DMS53 treated with DMSO at 0.1 percent for 48 hours (cell line): ENCODE results near the gene USP32.
A peak's percentile ranks its signal among the peaks of the same experiment; 100 is the strongest.
"Not testable (repeated sequence)": the region's sequence is repeated elsewhere in the genome, so short reads cannot be mapped to it uniquely, and the experiment has no call there.

Experiments
- DNase-seq: peaks from one replicate; lab custom pipeline; 2025; ENCODE audit not compliant: unreplicated experiment; lab: John Stamatoyannopoulos, UW

Gene USP32

GRCh38 chr17:60178180-60178579, 213.8 kb downstream of the USP32 start:
- DNase-seq, result not testable (repeated sequence)

GRCh38 chr17:60176763-60177162, 215.2 kb downstream of the USP32 start:
- not testable (repeated sequence) for DNase-seq

GRCh38 chr17:60174767-60175166, 217.2 kb downstream of the USP32 start:
- not testable (repeated sequence) for DNase-seq

- DNase-seq, result no peak
Measured at GRCh38 chr17:60174035-60174434, 217.9 kb downstream of the USP32 start.

- no peak for DNase-seq
Measured at GRCh38 chr17:60173304-60173819, 218.6 kb downstream of the USP32 start.

- DNase-seq, result no peak
Measured at GRCh38 chr17:60171753-60172079, 220.2 kb downstream of the USP32 start.

- DNase-seq, result peak; percentile 32
Measured at GRCh38 chr17:60170835-60171752, 220.8 kb downstream of the USP32 start.

GRCh38 chr17:60169921-60170817, 221.8 kb downstream of the USP32 start:
- DNase-seq, result no peak

GRCh38 chr17:60168654-60169053, 223.3 kb downstream of the USP32 start:
- no peak for DNase-seq

- DNase-seq, result no peak
Measured at GRCh38 chr17:60167065-60167741, 224.7 kb downstream of the USP32 start.

- no peak for DNase-seq
Measured at GRCh38 chr17:60165971-60166370, 226.0 kb downstream of the USP32 start.

GRCh38 chr17:60165223-60165622, 226.7 kb downstream of the USP32 start:
- no peak for DNase-seq

GRCh38 chr17:60164697-60165096, 227.2 kb downstream of the USP32 start:
- DNase-seq, result no peak

GRCh38 chr17:60164164-60164563, 227.8 kb downstream of the USP32 start:
- DNase-seq, result no peak

- no peak for DNase-seq
Measured at GRCh38 chr17:60163108-60163784, 228.7 kb downstream of the USP32 start.

- no peak for DNase-seq
Measured at GRCh38 chr17:60161598-60162330, 230.2 kb downstream of the USP32 start.

GRCh38 chr17:60160829-60161501, 231.0 kb downstream of the USP32 start:
- DNase-seq, result no peak

- no peak for DNase-seq
Measured at GRCh38 chr17:60159479-60159866, 232.5 kb downstream of the USP32 start.

GRCh38 chr17:60158751-60159478, 233.0 kb downstream of the USP32 start:
- no peak for DNase-seq
